ENCODE measurements around the gene WDPCP.
"Not testable (repeated sequence)": the region's sequence is repeated elsewhere in the genome, so short reads cannot be mapped to it uniquely, and the experiment has no call there.

WDPCP gene

DNA sequence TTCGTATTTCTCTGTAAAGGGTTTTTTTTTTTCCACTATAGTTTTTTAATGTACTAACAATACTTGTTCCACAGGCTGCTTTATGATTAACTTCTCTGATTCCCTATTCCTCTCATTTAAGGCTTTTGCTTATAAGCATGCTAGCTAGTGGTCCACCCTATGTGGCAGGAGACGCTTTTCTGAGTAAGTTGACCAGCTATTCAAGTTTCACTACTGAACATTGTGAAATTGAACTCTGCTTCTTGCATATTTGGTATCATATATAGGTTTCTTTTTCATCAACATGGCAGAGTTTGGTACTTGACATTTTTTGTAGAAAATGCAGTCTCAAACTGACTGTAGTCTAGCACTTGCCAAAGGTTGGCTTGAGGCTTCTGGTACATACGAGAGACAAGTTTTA, 463.4 kb downstream of the WDPCP start:
- no peak overlapping the region for H3K4me3 ChIP-seq (ENCODE audit: low read depth, low read length)

- H3K4me3 ChIP-seq (ENCODE audit: low read depth, low read length): no peak overlapping the region
Observed at GRCh38 chr2:63124218-63124617, 464.1 kb downstream of the WDPCP start.

GRCh38 chr2:63122921-63123320, 465.4 kb downstream of the WDPCP start:
- no peak overlapping the region for H3K4me3 ChIP-seq (ENCODE audit: low read depth, low read length)

GRCh38 chr2:63121055-63121834, 467.0 kb downstream of the WDPCP start:
- H3K4me3 ChIP-seq (ENCODE audit: low read depth, low read length): no peak overlapping the region

DNA sequence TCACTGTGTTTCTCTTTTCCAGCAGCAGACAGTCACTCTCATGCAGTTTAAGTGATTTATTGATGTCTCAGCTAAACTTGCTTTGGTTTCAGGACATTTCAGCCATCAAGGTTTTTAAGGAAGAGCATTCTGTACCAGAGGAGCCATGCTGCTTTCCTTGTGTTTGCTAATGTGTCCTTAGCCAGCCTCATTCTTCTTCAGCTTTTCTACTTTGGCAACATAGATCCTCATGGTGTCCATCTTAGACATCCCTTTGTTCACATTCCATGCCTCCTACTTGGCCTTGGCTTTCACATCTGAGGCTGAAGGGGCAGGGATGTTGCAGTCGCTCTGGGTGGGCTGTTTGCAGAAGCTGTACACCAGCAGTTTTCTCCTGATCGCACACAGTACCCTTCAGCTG, 469.5 kb downstream of the WDPCP start:
- no peak overlapping the region for H3K4me3 ChIP-seq (ENCODE audit: low read depth, low read length)

DNA sequence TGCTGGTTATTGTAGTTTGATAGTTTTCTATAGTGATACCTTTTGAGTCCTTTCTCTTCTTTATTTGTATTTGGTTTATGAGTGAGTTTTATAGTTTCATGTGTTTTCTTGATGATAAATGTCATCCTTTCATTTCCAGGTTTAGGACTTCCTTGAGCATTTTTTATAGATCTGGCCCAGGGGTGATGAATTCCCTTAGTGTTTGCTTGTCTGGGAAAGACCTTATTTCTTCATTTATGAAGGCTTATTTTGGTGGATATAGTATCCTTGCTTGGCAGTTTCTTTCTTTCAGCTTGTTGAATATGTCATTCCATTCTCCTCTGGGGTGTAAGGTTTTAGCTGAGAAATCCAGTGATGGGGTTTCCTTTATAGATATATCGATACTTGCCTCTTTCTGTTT, 483.8 kb downstream of the WDPCP start:
- no peak overlapping the region for H3K4me3 ChIP-seq (ENCODE audit: low read depth, low read length)

- no peak overlapping the region for H3K4me3 ChIP-seq (ENCODE audit: low read depth, low read length)
Observed at GRCh38 chr2:63101954-63102353, 486.3 kb downstream of the WDPCP start.

GRCh38 chr2:63099032-63099431, 489.2 kb downstream of the WDPCP start:
- no peak overlapping the region for H3K4me3 ChIP-seq (ENCODE audit: low read depth, low read length)

DNA sequence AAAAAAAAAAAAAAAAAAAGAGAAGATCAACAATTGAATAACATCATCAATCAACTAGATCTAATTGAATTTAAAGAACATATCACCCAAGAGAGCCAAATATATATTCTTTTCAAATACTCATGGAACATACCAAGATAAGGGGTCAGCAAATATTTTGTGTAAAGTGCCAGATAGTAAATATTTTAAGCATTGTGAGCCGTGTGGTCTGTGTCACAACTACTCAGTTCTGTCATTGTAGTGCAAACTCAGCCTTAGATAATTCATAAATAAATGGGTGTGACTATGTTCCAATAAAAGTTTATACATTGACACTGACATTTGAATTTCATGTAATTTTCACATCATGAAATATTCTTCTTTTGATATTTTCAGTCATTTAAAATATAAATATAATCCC, 491.8 kb downstream of the WDPCP start:
- H3K4me3 ChIP-seq (ENCODE audit: low read depth, low read length): no peak overlapping the region

DNA sequence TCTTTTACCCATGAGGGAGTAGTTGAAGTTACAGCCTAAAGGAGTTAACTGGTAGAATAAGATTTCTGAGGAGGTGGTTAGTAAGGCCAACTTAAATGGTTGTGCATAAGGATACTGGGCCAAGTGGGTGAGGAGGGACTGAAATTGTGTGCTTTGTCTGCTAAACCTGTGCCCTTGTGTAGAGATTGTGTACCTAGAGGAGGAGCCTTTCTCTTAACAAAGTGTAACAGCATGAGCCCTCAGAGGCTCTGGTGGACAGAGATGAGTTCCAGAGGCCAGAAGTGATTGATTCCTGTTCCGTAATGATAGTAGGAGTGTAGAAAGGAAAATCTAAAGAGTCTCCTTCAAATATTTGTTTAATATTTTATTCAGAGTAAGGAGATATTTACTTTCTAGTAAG, 494.8 kb downstream of the WDPCP start:
- no peak overlapping the region for H3K4me3 ChIP-seq (ENCODE audit: low read depth, low read length)

- no peak overlapping the region for H3K4me3 ChIP-seq (ENCODE audit: low read depth, low read length)
Observed at GRCh38 chr2:63092857-63093256, 495.4 kb downstream of the WDPCP start.

- H3K4me3 ChIP-seq (ENCODE audit: low read depth, low read length): no peak overlapping the region
Observed at GRCh38 chr2:63092401-63092800, 495.9 kb downstream of the WDPCP start.

- no peak overlapping the region for H3K4me3 ChIP-seq (ENCODE audit: low read depth, low read length)
Observed at GRCh38 chr2:63086687-63087086, 501.6 kb downstream of the WDPCP start.

- no peak overlapping the region for H3K4me3 ChIP-seq (ENCODE audit: low read depth, low read length)
Observed at GRCh38 chr2:63081404-63081803, 506.9 kb downstream of the WDPCP start.

DNA sequence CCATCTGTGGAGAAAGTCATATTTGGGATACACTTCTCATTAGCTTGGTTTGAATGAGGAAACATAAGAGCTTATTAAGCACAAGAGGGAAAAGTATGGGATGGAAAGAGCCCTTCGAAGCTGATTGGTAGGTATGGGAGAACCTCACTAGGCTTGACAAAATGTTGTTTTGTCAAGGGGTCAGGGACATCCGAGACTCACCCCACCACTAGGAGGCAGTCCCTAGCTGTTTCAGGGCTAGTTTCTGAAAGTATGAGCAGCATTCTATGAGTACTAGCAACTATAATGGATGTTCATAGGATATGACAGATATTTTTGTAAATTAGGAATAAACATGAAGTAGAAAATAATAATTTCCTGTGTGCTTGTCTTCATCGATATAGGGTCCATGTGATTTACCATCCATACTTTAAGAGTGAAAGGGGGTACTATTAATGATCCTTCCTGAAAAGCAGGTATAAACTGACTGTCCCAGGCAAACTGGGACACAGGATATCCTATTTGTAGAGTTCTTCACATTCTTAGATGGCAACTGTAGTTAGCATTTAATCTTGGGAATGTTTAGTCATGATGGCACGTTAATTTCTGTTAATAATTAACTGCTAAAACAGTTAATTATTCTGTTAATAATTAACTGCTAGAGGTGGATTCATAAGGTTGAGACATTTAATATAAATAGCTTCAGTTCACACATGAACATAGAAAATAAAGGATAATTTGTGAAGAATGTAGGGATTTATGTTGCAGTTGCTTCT, 509.2 kb downstream of the WDPCP start:
- no peak overlapping the region for H3K4me3 ChIP-seq (ENCODE audit: low read depth, low read length)

GRCh38 chr2:63074399-63074798, 513.9 kb downstream of the WDPCP start:
- H3K4me3 ChIP-seq (ENCODE audit: low read depth, low read length): not testable (repeated sequence)

DNA sequence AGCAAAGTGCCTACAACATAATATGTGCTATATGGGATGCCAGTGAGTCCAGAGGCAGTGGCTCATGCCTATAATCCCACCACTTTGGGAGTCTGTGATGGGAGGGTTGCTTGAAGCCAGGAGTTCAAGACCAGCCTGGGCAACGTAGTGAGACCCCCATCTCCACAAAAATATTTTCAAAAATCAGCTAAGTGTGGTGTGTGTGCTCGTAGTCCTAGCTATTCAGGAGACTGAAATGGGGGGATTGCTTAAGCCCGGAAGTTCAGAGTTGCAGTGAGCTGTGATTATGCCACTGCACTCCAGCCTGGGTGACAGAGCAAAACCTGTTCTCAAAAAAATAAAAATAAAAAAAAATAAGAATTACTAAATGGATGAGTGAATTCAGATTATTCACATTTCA, 514.3 kb downstream of the WDPCP start:
- H3K4me3 ChIP-seq (ENCODE audit: low read depth, low read length): no peak overlapping the region

DNA sequence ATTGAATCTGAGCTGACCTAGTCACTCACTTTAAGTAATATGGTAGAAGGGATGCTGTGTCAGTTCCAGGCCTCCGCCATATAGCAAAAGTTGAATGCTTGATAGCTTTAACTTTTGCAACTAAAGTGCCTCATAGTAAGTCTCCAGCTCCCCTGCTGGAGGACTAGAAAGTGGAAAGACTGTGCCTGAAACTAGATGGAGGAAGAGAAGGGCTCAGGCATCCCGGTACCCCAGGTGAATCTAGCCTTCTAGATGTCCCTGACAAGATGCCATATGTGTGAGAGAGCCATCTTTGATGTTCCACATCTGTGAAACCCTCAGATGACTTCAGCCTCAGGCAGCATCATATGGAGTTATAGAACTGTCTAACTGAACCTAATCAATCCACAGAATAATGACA, 516.6 kb downstream of the WDPCP start:
- no peak overlapping the region for H3K4me3 ChIP-seq (ENCODE audit: low read depth, low read length)
